ENCODE measurements around the gene CDK4. TPM values are rescaled to one million over a fixed set of nuclear protein-coding genes. Genes with fewer than 3 reads are reported as not detected.

Gene CDK4
- total and polyA plus RNA-seq, 2 of the 13 experiments (the other 11 are each of a cell fraction or from before 2014, with no cell fraction given), result 191 to 209 TPM

- TF ChIP-seq TAF15 (IDR thresholded peaks at IDR 0.05; ENCODE audit: low read depth, low read length, poor library complexity, severe bottlenecking) (peak; percentile 38), RBM22 (optimal IDR thresholded peaks at IDR 0.05; ENCODE audit: low read length) (no peak), BRCA1 (CRISPR knock-in tag; IDR thresholded peaks at IDR 0.05) (0 out of 2 replicates have a peak, but pooled peaks have one; percentile 21), PCBP1 (IDR thresholded peaks at IDR 0.05; ENCODE audit: borderline replicate concordance, low read depth, low read length) (peak; percentile 83; the same call in 1 of the 2 replicates), ZNF766 (CRISPR knock-in tag; IDR thresholded peaks at IDR 0.05; ENCODE audit: borderline replicate concordance) (peak; percentile 90; the same call in 1 of the 2 replicates), ZNF577 (CRISPR knock-in tag; IDR thresholded peaks at IDR 0.05; ENCODE audit: borderline replicate concordance, low read depth) (no peak), ZNF329 (CRISPR knock-in tag; IDR thresholded peaks at IDR 0.05; ENCODE audit: low read depth) (no peak; the same call in 1 of the 2 replicates), GTF3A (CRISPR knock-in tag; conservative IDR thresholded peaks at IDR 0.05) (no peak; the same call in 1 of the 2 replicates), ARNT2 (CRISPR knock-in tag; IDR thresholded peaks at IDR 0.05; ENCODE audit: low read depth) (peak; percentile 82), DMTF1 (CRISPR knock-in tag; IDR thresholded peaks at IDR 0.05) (no peak), ZNF274 (CRISPR knock-in tag; IDR thresholded peaks at IDR 0.05) (no peak), ZNF891 (CRISPR knock-in tag; IDR thresholded peaks at IDR 0.05) (no peak), CAMTA2 (CRISPR knock-in tag; IDR thresholded peaks at IDR 0.05; ENCODE audit: borderline replicate concordance) (0 out of 2 replicates have a peak, but pooled peaks have one; percentile 45), SNAI1 (CRISPR knock-in tag; IDR thresholded peaks at IDR 0.05; ENCODE audit: borderline replicate concordance) (peak; percentile 34; the same call in 1 of the 2 replicates), THAP7 (CRISPR knock-in tag; IDR thresholded peaks at IDR 0.05) (0 out of 2 replicates have a peak, but pooled peaks have one; percentile 40), ZNF775 (CRISPR knock-in tag; IDR thresholded peaks at IDR 0.05; ENCODE audit: borderline replicate concordance) (no peak), HMG20B (CRISPR knock-in tag; conservative IDR thresholded peaks at IDR 0.05) (no peak), CEBPZ (IDR thresholded peaks at IDR 0.05; ENCODE audit: low read length) (no peak), ZSCAN25 (CRISPR knock-in tag; IDR thresholded peaks at IDR 0.05) (no peak), FOXJ3 (CRISPR knock-in tag; IDR thresholded peaks at IDR 0.05; ENCODE audit: borderline replicate concordance) (peak; percentile 81)
These were observed 30.7 kb upstream of the CDK4 start, which contains the start of gene TSFM (continued) for GRCh38 chr12:57782608-57783465.
